Stimulated activated CD4-positive, alpha-beta T cell treated with anti-CD3 and anti-CD28 coated beads, Interleukin-12 subunit alpha, Interleukin-12 subunit beta, amount 100 ng/mL, for 4 hours (primary cell): ENCODE data around the gene ATP8A2.

Experiments used
- DNase-seq: peaks from one replicate; pipeline ENCODE4 v3.0.0-alpha.2; 2020

ATP8A2 gene

DNA sequence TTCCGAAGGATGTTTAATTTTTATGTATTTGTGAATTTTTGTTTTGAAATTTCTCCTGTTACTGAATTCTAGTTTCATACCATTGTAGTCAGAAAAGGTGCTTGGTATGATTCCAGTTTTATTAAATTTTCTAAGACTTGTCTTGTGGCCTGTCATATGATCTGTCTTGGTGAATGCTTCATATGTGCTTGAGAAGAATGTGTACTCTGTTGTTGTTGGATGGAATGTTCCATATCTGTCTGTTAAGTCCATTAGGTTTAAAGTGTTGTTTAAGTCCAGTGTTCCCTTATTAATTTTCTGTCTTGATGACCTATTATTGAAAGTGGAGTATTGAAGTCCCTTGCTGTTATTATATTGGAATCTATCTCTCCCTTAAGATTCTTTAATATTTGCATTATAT is 273.9 kb downstream of the ATP8A2 start:
- no peak for DNase-seq

DNA sequence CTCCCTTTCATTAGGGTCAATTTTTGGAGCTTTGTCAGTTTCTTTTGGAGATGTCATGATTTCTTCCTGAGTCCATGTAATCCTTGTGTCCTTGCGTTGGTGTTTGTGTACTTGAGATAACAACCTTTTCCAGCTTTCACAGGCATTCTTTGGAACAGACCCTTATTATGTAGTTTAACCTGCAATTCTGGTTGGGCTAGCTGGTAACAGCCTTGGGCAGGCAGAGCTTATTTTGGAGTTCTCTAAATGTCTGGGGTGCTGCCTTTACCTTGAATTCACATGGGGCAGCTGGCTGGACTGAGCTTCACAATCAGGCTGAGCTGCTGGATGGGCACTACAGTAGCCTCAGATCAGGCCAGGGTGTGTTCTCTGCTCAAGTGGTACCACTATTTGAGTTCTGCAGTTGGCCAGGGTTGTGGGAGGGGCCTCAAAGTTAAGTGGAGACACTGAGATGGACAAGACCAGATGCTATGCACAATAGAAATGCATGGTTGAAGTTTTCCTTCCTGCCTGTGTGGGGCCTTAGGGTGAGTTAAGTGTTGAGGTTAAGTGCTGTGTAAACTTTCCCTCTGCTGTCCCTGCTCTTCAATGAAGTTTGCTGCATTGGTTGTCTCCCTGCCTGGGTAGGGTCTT is 277.3 kb downstream of the ATP8A2 start:
- DNase-seq = no peak

DNA sequence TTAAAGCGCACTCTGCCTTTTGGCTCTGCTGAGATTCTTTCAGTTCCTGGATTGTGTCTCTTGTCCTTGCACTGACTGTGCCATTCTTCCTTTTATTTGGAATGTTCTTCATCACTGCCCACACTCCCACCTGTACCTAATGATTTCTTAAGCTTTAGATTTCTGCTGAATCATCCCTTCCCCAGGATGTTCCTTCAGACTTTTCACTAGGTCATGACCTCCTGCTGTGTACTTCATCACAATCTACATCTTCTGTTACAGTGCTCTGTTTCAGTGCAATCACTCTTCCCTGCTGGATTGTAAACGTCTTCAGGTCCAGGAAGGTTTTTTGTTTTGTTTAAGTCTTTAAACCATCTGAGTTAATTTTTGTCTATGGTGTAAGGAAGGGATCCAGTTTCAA is 281.0 kb downstream of the ATP8A2 start:
- no peak for DNase-seq

GRCh38 chr13:25654322-25654721 is 282.5 kb downstream of the ATP8A2 start:
- DNase-seq = no peak

DNA sequence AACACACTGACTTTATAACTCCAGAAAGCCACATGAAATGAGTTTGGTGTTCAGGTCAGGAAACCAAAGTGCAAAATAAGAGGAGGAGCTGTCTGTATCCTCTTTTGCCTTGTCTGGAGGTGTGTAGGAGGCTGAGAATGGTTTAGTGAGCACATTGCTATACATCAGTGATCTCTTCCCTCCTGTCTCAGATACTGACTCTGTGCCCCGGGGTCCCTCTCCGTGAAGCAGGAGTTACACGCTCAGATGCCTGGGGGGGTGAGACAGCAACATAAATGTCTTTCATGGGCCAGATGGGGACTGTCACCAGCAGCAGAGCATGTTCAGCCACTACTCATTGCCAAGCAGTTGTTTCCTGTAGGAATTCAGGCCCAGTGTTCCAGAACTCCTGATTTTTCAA is 285.4 kb downstream of the ATP8A2 start:
- DNase-seq = no peak

- DNase-seq = no peak
Measured at GRCh38 chr13:25659091-25659795, 287.5 kb downstream of the ATP8A2 start.

DNA sequence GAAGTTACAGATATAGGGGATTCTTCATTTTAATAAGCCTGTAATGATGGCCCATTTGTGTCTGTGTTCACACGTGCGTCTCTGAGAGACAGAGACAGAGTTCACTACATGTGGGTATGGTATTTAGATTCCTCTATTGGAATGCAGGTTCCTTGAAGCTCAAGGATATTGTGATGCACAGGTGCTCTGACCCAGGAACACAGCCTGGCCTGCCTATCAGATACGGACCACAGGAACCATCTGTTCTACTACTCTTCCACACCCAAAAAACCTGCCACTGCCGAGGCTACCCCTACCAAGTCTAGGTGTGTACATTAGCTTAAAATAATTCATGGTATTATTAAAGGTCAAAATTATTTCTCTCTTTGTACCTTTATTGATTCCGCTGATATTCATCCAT is 289.2 kb downstream of the ATP8A2 start:
- DNase-seq = no peak

- no peak for DNase-seq
Measured at GRCh38 chr13:25662516-25662915, 290.7 kb downstream of the ATP8A2 start.

- no peak for DNase-seq
Measured at GRCh38 chr13:25668345-25668744, 296.6 kb downstream of the ATP8A2 start.

GRCh38 chr13:25673711-25674110 is 301.9 kb downstream of the ATP8A2 start:
- no peak for DNase-seq

- DNase-seq = no peak
Measured at GRCh38 chr13:25674371-25674770, 302.6 kb downstream of the ATP8A2 start.

- no peak for DNase-seq
Measured at GRCh38 chr13:25675060-25675459, 303.3 kb downstream of the ATP8A2 start.

GRCh38 chr13:25677956-25678355 is 306.2 kb downstream of the ATP8A2 start:
- no peak for DNase-seq

DNA sequence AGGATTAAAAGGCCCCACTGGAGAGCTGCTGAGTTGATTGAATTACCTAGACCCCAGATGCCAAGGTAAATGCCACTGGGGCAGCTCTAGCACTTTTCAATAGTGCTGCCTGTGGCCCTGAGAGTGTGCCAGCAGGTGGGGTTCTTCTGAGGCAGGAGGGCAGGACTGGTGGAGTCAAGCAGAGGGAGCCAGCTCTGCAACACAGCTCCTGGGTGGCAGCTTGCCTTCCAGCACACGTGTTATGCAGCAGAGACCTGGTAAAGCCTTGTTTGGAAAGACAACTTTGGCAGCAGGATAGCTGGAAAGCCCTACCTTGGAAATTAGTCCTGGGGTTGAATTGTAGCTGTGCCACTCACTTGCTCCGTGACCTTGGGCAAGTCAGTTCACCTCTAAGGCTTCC is 306.6 kb downstream of the ATP8A2 start:
- no peak for DNase-seq

GRCh38 chr13:25679159-25679558 is 307.4 kb downstream of the ATP8A2 start:
- DNase-seq = no peak

- DNase-seq = no peak
Measured at GRCh38 chr13:25679936-25680335, 308.2 kb downstream of the ATP8A2 start.

- DNase-seq = no peak
Measured at GRCh38 chr13:25682276-25682675, 310.5 kb downstream of the ATP8A2 start.

- no peak for DNase-seq
Measured at GRCh38 chr13:25683056-25683455, 311.3 kb downstream of the ATP8A2 start.

- no peak for DNase-seq
Measured at GRCh38 chr13:25683662-25684370, 312.0 kb downstream of the ATP8A2 start.

- no peak for DNase-seq
Measured at GRCh38 chr13:25684491-25684890, 312.7 kb downstream of the ATP8A2 start.

DNA sequence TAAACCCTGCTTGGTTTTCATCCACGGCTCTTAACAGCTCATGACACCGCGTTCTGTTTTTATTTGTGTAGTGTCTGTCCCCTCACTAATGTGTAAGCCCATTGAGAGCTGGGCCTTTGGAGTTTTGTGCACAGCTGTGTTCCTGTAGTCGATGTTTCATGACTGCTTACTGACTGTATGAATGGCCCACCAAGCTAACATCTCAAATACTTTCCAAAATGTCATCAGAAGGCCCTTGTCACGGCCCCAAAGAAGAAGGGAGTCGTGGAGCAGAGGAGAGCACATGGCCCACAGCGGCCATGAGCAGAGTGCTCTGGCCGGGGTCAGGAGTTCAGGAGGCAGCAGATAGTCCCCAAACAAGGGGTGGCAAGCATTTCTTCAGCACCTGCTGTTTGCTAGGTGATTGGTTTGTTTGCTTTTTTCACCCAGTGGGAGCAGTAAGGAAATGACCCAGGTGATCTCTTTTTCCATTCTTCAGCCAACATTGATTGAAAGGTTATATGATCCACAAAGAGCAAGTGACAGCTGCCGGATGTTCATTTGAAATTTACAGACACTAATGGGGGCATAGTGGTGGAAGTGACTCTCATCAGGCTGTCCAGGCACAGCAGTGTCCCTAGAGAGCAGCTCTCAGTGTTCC is 315.2 kb downstream of the ATP8A2 start:
- DNase-seq = no peak

- no peak for DNase-seq
Measured at GRCh38 chr13:25687471-25688225, 315.9 kb downstream of the ATP8A2 start.

- DNase-seq = no peak
Measured at GRCh38 chr13:25688536-25688935, 316.8 kb downstream of the ATP8A2 start.
